GM18505 (cell line): ENCODE results near the gene COASY.
"Not testable (repeated sequence)": the region's sequence is repeated elsewhere in the genome, so short reads cannot be mapped to it uniquely, and the experiment has no call there.

Source experiments
- ATAC-seq: cut with Tn5 transposase; IDR thresholded peaks from one replicate; pipeline ENCODE4 v1.9.1; 2021; ENCODE audit not compliant: unreplicated experiment
- POLR2A ChIP-seq: IDR thresholded peaks from 4 replicates; pipeline ENCODE4 v1.6.1; 2011; ENCODE audit warnings: borderline replicate concordance; ENCODE audit not compliant: insufficient read depth, insufficient read length; ENCODE audit errors: extremely low read depth

Gene COASY

DNA sequence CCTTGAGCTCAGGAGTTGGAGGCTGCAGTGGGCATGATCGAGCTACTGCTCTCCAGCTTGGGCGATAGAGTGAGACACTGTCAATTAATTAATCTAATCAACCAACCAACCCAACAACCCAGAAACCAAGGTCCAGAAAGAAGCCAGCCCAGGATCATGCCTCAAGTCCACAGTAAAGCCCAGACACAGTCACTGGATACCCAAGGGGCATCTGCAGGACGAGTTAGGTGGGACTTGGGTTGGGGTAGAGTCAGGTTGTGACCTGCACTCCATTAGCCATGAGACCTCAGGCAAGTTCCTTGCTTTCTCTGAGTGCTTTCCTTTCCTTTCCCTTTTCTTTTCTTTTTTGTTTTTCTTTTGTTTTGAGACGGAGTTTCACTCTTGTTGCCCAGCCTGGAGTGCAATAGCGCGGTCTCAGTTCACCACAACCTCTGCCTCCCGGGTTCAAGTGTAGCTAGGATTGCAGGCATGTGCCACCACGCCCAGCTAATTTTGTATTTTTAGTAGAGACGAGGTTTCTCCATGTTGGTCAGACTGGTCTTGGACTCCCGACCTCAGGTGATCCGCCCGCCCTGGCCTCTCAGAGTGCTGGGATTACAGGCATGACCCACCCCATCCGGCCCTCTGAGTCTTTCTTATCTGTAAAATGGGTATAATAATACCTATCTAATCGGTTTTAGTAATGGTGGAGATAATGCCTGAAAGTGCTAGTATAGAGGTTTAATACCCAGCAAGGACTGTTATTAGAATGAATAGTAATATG lies 12.8 kb upstream of the COASY start:
- TF ChIP-seq POLR2A: no peak
- ATAC-seq: no peak

DNA sequence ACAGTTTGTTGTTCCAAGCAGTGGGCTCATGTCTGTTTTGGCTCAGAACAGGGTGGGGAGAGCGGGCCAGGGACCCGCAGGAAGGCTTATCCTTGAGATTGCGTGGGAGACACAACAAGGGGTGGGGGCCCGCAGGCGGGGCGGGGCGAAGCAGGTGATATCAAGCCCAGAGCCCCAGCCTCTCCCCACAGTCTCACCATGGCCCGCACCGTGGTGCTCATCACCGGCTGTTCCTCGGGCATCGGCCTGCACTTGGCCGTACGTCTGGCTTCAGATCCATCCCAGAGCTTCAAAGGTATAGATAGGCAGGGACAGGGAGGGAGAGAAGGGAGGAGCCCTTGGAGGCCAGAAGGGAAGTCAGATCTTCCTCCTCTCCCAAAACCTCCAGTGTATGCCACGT lies 9.2 kb upstream of the COASY start, which contains the start of gene HSD17B1:
Gene HSD17B1 (plus strand): TSS at position 188 of the 400 bp plus-strand sequence. CDS start 11 bp downstream, at position 199.
- ATAC-seq: not testable (repeated sequence)

DNA sequence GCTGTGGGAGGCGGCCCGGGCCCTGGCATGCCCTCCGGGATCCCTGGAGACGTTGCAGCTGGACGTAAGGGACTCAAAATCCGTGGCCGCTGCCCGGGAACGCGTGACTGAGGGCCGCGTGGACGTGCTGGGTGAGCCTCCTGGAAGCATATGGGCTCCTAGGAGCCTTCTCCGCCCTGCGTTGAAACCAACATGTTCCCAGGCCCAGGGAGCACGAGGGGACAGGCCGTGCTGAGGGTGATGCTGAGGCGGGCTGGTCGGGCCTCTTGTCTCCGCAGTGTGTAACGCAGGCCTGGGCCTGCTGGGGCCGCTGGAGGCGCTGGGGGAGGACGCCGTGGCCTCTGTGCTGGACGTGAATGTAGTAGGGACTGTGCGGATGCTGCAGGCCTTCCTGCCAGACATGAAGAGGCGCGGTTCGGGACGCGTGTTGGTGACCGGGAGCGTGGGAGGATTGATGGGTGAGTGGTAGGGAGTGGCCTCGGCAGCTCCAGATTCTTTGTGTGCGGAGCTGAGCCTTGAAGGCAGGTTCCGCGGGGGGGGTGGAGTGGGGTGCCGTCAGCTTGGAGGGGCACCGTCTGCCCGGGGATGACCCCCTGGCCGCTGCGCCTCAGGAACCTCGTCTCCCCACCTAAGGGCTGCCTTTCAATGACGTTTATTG lies 8.7 kb upstream of the COASY start:
- no peak for TF ChIP-seq POLR2A
- ATAC-seq: no peak

DNA sequence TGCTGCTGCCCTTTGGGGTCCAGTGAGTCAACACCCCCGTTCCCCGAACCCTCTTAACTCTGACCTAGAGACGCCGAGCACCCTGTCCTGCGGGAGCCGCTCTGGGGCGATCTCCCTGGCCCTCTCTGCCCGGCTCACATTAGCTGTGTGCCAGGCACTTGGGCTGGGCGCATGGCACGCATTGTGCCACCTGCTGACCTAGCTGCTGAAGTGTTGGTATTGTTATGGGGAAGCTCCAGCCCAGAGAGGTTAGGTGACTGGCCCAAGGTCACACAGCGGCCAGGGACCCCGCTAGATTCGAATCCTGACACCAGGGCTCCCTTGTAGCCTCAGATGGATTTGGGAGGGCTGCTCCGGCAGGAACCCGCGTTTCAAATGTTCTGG lies 8.1 kb upstream of the COASY start:
- ATAC-seq: no peak
- TF ChIP-seq POLR2A: no peak

DNA sequence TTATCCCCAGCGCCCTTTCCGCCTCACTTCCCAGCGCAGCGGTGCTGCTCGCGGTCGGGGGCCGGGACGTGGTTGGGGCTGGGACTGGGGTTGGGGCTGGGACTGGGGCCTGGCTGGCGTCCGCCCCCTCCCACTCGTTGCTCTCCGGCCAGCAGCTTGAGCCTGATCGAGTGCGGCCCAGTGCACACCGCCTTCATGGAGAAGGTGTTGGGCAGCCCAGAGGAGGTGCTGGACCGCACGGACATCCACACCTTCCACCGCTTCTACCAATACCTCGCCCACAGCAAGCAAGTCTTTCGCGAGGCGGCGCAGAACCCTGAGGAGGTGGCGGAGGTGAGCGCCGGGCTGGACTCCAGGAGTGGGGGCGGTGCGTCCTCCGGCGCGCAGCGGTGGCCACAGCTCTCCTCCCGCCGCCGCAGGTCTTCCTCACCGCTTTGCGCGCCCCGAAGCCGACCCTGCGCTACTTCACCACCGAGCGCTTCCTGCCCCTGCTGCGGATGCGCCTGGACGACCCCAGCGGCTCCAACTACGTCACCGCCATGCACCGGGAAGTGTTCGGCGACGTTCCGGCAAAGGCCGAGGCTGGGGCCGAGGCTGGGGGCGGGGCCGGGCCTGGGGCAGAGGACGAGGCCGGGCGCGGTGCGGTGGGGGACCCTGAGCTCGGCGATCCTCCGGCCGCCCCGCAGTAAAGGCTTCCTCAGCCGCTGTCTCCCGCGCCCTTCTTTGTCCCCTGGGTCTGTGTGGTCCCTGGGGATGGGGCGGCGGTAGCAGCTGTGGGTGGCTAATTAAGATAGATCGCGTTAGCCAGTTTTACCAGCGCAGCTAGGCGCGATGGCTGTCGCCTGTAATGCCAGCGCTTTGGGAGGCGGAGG lies 7.5 kb upstream of the COASY start:
- ATAC-seq: peak; percentile 72
- TF ChIP-seq POLR2A: peak; percentile 84

DNA sequence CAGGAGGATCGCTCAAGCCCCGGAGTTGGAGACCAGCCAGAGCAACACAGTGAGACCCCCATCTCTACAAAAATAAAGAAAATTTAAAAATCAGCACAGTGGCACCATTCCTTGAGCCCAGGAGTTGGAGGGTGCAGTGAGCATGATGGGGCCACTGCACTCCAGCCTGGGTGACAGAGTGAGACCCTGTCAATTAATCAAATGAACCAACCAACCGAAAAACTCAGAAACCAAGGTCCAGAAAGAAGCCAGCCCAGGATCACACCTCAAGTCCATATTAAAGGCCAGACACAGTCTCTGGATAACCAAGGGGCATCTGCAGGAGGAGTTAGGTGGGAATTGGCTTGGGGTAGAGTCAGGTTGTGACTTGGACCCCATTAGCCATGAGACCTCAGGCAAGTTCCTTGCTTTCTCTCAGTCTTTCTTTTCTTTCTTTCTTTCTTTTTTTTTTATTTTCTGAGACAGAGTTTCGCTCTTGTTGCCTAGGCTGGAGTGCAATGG lies 6.8 kb upstream of the COASY start:
- TF ChIP-seq POLR2A: no peak
- no peak for ATAC-seq

DNA sequence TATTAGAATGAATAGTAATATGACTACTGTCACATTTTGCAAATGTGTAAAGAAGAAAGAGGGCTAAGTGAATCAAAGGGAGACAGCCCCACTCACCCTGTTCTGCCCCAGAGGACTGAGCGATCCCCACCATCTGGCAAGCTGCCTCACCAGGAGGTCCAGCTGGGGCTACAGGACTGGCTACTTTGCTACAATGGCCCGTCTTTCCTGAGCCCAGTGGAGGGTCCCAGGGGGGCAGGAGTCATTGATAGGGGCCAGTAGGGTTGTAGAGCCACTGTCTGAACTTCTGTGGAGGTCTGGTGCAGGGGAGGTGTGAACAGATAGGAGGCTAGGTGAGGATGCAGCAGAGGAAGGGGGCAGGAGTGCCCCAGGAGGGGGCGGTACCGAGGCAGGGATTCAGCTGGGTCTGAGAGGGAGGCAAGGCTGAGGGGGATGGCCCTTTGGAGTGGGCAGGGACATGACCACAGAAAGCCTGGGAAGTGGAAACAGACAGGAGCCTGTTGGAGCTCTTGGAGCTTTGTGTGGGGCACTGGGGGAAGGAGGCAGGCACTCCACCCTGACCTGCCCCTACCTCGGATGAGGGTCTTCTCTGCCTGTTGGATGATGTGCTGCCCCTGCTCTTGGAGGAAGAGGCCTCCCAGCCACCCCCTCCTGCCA lies 5.9 kb upstream of the COASY start:
- ATAC-seq: not testable (repeated sequence)

DNA sequence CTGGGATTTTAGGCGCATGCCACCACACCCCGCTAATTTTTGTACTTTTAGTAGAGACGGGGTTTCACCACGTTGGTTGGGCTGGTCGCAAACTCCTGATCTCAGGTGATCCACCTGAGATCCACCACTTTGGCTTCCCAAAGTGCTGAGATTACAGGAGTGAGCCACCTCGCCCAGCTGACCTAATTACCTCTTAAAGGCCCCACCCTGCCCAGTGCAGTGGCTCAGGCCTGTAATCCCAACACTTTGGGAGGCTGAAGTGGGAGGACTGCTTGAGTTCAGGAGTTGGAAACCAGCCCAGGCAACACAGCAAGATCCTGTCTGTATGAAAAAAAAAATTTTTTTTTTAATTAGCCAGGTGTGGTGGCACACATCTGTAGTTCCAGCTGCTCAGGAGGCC lies 2.9 kb upstream of the COASY start:
- ATAC-seq: no peak
- TF ChIP-seq POLR2A: no peak

DNA sequence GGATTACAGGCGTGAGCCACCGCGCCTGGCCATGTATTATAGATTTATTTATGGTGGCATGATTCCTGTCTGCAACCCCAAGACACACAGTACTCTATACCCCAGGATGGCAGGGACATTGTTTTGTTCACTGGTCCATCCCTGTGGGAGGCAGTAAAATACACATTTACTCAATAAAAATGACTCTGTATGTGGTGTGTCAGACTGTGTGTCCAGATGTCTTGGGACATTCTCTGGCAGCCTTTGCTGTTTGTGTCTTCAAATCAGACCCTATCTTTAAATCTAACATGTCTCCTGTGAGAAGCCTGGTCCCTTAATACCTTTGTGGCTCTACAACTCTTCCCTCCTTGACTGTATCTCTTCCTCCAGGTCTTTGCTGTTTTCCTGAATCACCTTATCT lies 1.7 kb upstream of the COASY start:
- TF ChIP-seq POLR2A: no peak
- no peak for ATAC-seq

DNA sequence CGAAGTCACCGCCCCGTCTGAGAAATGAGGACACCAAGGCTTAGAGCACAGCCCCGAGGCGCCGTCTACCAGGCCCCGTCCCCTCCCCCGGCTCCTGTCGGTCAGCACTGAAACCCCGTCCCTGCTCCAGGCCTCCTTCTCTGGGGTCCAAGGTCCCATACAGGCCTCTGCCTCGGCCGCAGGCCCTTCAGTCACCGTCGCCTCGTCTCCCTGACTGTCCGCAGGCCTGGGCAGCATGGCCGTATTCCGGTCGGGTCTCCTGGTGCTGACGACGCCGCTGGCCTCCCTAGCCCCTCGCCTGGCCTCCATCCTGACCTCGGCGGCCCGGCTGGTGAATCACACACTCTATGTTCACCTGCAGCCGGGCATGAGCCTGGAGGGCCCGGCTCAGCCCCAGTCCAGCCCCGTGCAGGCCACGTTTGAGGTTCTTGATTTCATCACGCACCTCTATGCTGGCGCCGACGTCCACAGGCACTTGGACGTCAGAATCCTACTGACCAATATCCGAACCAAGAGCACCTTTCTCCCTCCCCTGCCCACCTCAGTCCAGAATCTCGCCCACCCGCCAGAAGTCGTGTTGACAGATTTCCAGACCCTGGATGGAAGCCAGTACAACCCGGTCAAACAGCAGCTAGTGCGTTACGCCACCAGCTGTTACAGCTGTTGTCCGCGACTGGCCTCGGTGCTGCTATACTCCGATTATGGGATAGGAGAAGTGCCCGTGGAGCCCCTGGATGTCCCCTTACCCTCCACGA lies 617 bp downstream of the COASY start:
- no peak for ATAC-seq
- no peak for TF ChIP-seq POLR2A

DNA sequence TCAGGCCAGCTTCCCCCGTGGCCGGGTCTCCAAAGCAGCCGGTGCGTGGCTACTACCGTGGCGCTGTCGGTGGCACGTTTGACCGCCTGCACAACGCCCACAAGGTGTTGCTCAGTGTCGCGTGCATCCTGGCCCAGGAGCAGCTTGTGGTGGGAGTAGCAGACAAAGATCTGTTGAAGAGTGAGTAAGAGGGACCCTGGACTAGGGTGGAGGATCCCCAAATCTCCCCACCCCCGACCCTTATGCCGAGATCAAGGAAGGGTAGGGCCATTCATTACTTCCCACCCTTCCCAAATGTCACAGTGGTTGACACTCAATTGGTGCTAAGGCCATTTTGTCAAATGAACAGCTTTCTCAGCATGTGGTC lies 1.2 kb downstream of the COASY start:
- ATAC-seq: no peak
- TF ChIP-seq POLR2A: no peak

DNA sequence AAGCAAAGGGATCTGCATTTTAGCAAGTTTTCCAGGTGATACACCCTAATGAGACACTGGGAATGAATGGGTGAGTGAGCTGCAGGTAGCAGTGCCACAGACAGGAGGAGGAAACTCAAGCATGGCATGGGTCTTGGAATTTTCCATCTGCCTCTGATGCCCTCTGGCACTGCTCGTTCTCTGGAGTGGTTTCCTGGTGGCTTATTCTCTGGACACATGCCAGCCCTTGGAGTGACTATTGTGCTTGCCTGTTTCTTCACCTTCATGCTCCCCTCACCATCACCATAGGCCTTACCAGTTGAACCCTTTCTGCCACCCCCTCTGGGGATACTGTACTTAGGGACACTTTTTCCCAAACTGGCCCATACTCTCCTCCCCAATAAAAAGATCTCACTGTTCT lies 1.6 kb downstream of the COASY start:
- ATAC-seq: no peak

More for the DNA sequence above, 1.6 kb downstream of the COASY start:
- TF ChIP-seq POLR2A: no peak
